ENCODE measurements around the gene GPR87.

The GPR87 gene

GRCh38 chr3:151264605-151265004 lies 52.0 kb downstream of the GPR87 start:
- Mint-ChIP-seq H3K27me3 (no peaks in the 10 kb centered on the region), H3K36me3 (peaks cover 2 to 15% of the 10 kb centered on the region in 2 donors), H3K9me3 (no peaks in the 10 kb centered on the region), H3K27ac (peak overlapping the region; percentile 70), H3K4me3 (peak overlapping the region in 1 of 2 donors; percentile 4), H3K4me1 (peaks cover 34 to 61% of the 10 kb centered on the region in 2 donors)
- no peak for ATAC-seq (replicated peaks)
- DNase-seq = no peak

GRCh38 chr3:151262871-151263525 lies 53.6 kb downstream of the GPR87 start:
- H3K36me3 Mint-ChIP-seq = peaks cover 2 to 12% of the 10 kb centered on the region in 2 donors
- DNase-seq (no peak), ATAC-seq (replicated peaks) (no peak)
- H3K4me3 Mint-ChIP-seq = peak overlapping the region in 1 of 2 donors; percentile 2
- peaks cover 25 to 48% of the 10 kb centered on the region in 2 donors for H3K4me1 Mint-ChIP-seq
- H3K27me3 Mint-ChIP-seq = no peaks in the 10 kb centered on the region
- no peaks in the 10 kb centered on the region for H3K9me3 Mint-ChIP-seq
- no peak overlapping the region for H3K27ac Mint-ChIP-seq

- H3K36me3 Mint-ChIP-seq = peaks cover 2 to 9% of the 10 kb centered on the region in 2 donors
- no peaks in the 10 kb centered on the region for H3K9me3 Mint-ChIP-seq
- H3K4me3 Mint-ChIP-seq = no peak overlapping the region
- H3K27ac Mint-ChIP-seq = no peak overlapping the region
- ATAC-seq (replicated peaks) (no peak), DNase-seq (no peak)
- no peaks in the 10 kb centered on the region for H3K27me3 Mint-ChIP-seq
- peaks cover 7 to 29% of the 10 kb centered on the region in 2 donors for H3K4me1 Mint-ChIP-seq
Measured at GRCh38 chr3:151259664-151260063, 57.0 kb downstream of the GPR87 start.

GRCh38 chr3:151256749-151257148 lies 59.9 kb downstream of the GPR87 start:
- Mint-ChIP-seq H3K27ac (no peak overlapping the region), H3K36me3 (peaks cover 2 to 4% of the 10 kb centered on the region in 2 donors), H3K4me3 (no peak overlapping the region), H3K4me1 (peaks cover 7 to 20% of the 10 kb centered on the region in 2 donors), H3K9me3 (no peaks in the 10 kb centered on the region), H3K27me3 (no peaks in the 10 kb centered on the region)
- ATAC-seq (replicated peaks) = no peak
- DNase-seq = no peak

- H3K27ac Mint-ChIP-seq = no peak overlapping the region
- peaks cover 0 to 1% of the 10 kb centered on the region in 2 donors for H3K9me3 Mint-ChIP-seq
- ATAC-seq (replicated peaks) (no peak), DNase-seq (no peak)
- no peak overlapping the region for H3K4me3 Mint-ChIP-seq
- H3K4me1 Mint-ChIP-seq = peaks cover 19 to 40% of the 10 kb centered on the region in 2 donors
- no peaks in the 10 kb centered on the region for H3K36me3 Mint-ChIP-seq
- no peaks in the 10 kb centered on the region for H3K27me3 Mint-ChIP-seq
Measured at GRCh38 chr3:151248772-151249337, 67.8 kb downstream of the GPR87 start.

All from stimulated activated naive B cell treated with anti-CD40 and anti-IgM and Interleukin-4, amounts not matched to agents 10 μg/mL and 1 μg/mL and 100 μg/mL, for 72 hours (primary cell).